Right ventricle myocardium inferior (tissue), 1 donor: ENCODE measurements around the gene PALLD. TPM values are rescaled to one million over a fixed set of nuclear protein-coding genes. Genes with fewer than 3 reads are reported as not detected.

Source experiments
- ATAC-seq: fragments of 200-7000 bp; cut with Tn5 transposase; one replicate; pipeline ENCODE4 v1.9.1; 2020; ENCODE audit warnings: mild to moderate bottlenecking, moderate library complexity
- DNase-seq: peaks from one replicate; pipeline ENCODE4 v3.0.0; 2021; ENCODE audit errors: missing footprints
- intact Hi-C: fragments of 100-400 bp; cut with DNase I; formaldehyde crosslinking; loops from one replicate; pipeline ENCODE4 v1.11.0; 2022
- total RNA-seq: library from RNA; stranded (reverse); fragmentation: NEBNext Ultra II Directional; extraction: Animal tissue kit (Norgen Biotek cat#: 25700); gene quantifications from one replicate; pipeline ENCODE4 v1.2.1, GENCODE V29; 2021
- donor health status: DM: no; HTN: yes; CAD: no; lungs with severe emphysema.

The PALLD gene
- total RNA-seq, 1 donor from 2014 or later, result 977 TPM

DNA sequence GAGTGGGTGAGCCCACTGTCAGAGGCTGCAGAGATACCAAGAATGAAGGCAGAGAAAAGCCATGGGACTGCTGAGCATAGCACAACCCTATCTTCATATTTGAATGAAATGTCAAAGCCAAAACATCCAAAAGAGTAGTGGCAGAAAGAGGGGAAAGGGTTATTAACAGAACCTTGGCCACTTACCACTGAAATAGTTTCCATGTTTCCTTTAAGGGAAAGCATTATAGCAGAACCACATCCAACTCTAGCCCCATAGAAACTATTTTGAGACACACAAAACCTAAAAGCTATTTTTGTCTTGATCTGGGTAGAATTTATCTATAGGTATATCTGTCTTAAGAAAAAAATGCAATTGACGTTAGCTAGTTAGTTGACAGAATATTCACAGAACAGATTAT, 373.2 kb downstream of the PALLD start:
- DNase-seq, result no peak
- intact Hi-C loops, result no loop called here
- no peak for ATAC-seq

DNA sequence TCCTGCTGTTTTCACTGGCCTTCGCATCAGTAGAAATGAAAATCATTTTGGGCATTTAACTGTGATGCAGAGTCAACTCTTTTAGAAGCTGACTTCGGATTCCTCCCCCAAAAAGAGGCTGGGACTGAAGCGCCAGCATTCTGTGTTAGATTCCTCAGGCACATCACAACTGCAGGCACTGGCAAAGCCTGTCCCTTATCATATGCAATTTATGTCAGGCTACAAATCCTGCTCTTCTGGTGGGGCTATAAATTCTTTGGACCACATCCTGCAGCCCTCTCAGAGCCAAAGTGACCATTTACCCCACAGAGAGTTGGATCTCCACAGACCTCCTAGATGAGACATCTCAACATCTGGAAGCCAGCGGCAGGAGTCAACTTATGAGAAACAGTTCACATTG, 374.8 kb downstream of the PALLD start:
- intact Hi-C loops, result no loop called here
- DNase-seq, result no peak
- ATAC-seq, result no peak

DNA sequence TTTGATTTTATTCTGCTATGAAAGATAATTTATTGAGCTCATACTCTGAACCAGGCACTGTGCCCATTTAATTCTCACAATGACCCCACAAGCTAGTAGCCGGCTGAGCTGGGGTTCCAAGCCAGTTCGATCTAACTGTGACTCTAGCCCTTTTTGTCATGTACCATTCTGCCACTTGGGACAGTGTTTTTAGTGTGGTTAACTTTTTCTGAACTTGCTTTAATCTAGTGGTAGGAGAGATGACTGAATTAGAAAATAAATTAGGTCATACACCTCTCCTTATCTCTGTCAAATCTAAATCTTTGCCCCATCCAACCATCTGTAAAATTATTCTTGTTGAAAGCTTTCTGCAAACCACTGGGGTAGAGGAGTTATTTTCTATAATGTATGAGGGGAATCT, 377.2 kb downstream of the PALLD start:
- intact Hi-C loops, result no loop called here
- DNase-seq (no peak), ATAC-seq (no peak)

- intact Hi-C loops, result loop anchor here (5.0 kb wide), 1 partner anchor 44 kb away; no protein-coding TSS in a partner anchor
- ATAC-seq (no peak), DNase-seq (no peak)
Observed at GRCh38 chr4:168876106-168876505, 379.3 kb downstream of the PALLD start.

- DNase-seq, result peak; percentile 83
- intact Hi-C loops, result loop anchor here (5.0 kb wide), 1 partner anchor 46 kb away; no protein-coding TSS in a partner anchor
- peak; percentile 82 for ATAC-seq
Observed at GRCh38 chr4:168877511-168878491, 380.9 kb downstream of the PALLD start.

DNA sequence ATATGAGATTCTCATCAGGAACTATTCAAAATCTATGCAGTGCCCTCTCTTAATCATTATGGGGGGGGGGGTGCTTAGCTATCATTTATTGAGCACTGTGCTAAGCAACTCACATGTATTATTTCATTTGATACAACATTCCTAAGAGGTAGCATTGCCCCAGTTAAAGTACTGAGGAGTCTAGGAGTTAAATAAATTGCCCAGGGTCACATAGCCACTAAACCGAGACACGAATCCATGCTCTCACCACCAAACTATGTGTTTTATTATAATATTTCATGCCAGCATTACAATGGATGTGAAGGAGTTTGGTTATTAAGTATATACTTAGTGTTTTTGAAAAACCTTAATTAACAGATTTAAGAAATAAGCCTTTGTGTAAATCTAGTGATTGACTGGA, 381.8 kb downstream of the PALLD start:
- ATAC-seq, result no peak
- intact Hi-C loops, result loop anchor here (5.0 kb wide), 1 partner anchor 46 kb away; no protein-coding TSS in a partner anchor
- no peak for DNase-seq

GRCh38 chr4:168879188-168879587, 382.3 kb downstream of the PALLD start:
- intact Hi-C loops, result loop anchor here (5.0 kb wide), 1 partner anchor 47 kb away; no protein-coding TSS in a partner anchor
- ATAC-seq, result no peak

DNA sequence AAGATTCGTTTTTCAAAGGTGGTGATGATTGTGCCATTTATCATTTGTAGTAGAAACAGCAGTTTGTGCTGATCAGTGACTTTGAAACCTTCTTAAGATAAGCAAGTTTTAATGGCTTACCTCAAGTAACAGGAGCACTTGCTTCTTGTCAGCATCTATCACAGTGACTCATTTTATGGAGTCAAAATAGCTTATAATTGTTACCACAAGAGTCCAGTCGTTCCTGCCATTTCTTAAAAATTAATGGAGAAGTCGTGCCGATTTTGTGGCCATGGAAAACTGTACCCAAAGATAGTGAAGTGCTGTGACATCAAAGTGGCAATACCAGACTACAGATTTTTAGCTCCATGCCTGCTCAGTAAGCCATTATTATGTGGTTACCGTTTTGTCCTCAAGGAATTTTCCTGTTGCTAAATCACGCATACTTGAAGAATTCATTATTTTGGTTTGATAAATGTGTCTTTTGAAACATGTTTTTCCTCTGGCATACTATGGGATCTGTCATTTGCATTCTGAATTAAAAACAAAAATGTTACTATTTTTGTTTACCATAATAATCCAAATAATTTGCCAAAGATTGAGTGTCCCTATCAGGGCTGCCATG, 383.3 kb downstream of the PALLD start:
- no peak for ATAC-seq
- intact Hi-C loops, result no loop called here
- no peak for DNase-seq

More at GRCh38 chr4:168879188-168879587, 382.3 kb downstream of the PALLD start:
- no peak for DNase-seq

GRCh38 chr4:168880811-168881595, 384.2 kb downstream of the PALLD start:
- DNase-seq (no peak), ATAC-seq (no peak)
- intact Hi-C loops, result no loop called here

- DNase-seq (no peak), ATAC-seq (no peak)
- intact Hi-C loops, result no loop called here
Observed at GRCh38 chr4:168881781-168882420, 385.0 kb downstream of the PALLD start.

DNA sequence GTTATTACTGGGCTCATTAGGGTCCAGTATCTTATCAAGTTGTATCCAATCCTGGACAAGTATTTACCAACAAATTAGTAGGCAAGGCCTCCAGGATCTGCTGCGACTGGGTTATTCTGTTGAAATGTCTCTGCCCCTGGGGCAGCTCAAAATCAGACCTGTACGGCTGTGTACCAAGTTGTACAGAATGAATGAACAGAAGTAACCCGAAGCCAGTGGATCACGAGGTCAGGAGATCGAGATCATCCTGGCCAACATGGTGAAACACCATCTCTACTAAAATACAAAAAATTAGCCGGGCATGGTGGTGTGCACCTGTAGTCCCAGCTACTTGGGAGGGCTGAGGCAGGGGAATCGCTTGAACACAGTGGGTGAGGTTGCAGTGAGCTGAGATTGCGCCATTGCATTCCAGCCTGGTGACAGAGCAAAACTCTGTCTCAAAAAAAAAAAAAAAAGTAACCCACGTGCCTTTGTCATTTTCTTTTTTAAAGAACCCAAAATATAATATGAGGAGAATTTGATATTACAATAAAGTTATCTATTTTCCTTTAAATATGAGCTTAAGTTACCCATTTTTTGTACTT, 385.9 kb downstream of the PALLD start:
- ATAC-seq, result no peak
- intact Hi-C loops, result no loop called here
- no peak for DNase-seq

- ATAC-seq (no peak), DNase-seq (no peak)
- intact Hi-C loops, result no loop called here
Observed at GRCh38 chr4:168883513-168883912, 386.7 kb downstream of the PALLD start.

DNA sequence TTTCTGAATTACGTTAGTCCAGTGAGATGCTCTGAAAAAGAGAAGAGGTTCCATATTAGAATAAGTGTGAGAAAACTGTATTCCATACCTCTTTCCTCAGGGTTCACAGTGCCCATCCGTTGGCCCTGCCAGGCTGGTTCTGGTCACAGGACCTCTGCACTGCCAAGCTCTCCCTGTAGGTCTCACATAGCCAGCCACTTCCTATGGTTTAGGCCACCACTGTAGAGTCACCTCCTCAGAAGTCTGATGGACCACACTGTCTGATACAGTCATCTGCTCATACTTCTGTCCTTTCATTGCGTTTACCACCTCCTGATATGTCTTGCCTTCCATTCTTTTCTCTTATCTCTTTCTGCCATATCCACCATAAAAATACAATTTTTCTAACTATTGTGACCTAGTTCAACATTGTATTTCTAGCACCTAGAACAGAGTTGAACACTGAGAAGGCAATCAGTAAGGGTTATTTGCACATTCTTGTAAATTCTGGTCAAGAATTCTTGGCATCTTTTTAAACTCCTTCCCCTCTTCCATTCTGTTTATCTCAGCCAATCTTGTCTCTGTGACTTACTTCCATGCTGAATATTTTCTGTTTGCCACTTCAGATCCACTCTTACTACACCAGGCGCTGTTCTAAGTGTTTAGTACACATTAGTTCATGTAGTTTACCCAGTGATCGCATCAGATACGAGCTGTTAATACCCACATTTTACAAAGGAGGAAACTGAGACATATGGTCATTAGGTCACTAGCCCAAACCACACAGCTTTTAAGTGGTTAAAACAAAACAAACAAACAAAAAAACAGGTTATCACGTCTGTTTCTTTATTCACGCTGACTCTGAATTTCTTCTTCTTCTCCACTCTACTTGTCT, 387.6 kb downstream of the PALLD start:
- ATAC-seq, result no peak
- DNase-seq, result no peak
- intact Hi-C loops, result no loop called here

DNA sequence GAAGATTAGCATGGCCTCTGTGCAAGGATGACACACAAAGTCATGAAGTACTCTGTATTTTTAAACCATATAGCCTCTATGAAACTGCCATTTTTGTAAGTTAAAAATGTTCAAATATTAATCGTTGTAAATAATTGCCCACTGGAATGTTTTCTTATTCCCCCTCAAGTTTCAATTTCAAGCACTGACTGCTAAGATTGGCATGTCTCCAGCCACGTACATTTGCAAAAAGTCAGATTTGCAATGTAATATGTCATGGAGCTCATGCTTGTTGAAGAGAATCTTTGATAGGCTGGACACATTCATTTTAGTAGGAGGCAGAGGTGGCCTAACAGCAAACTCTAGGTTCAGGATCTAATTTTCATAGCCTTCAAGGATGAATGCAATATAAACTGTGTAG, 388.5 kb downstream of the PALLD start:
- no peak for ATAC-seq
- intact Hi-C loops, result no loop called here

DNA sequence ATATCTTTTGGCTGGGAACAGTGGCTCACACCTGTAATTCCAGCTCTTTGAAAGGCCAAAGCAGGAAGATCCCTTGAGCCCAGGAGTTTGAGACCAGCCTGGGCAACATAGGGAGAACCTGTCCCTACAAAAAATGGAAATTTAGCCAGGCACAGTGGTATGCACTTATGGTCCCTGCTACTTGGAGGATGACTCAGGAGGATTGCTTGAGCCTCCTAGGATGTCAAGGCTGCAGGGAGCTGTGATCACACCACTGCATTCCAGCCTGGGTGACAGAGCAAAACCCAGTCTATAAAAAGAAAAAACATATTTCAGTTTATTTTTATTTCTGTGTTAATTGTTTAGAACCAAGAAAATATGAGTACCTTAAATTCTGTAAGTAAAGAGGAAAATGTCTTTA, 389.5 kb downstream of the PALLD start:
- DNase-seq (no peak), ATAC-seq (no peak)
- intact Hi-C loops, result no loop called here

More for the DNA sequence above, 388.5 kb downstream of the PALLD start:
- DNase-seq, result no peak

GRCh38 chr4:168887809-168888208, 391.0 kb downstream of the PALLD start:
- DNase-seq, result no peak
- ATAC-seq, result peak; percentile 5
- intact Hi-C loops, result no loop called here

DNA sequence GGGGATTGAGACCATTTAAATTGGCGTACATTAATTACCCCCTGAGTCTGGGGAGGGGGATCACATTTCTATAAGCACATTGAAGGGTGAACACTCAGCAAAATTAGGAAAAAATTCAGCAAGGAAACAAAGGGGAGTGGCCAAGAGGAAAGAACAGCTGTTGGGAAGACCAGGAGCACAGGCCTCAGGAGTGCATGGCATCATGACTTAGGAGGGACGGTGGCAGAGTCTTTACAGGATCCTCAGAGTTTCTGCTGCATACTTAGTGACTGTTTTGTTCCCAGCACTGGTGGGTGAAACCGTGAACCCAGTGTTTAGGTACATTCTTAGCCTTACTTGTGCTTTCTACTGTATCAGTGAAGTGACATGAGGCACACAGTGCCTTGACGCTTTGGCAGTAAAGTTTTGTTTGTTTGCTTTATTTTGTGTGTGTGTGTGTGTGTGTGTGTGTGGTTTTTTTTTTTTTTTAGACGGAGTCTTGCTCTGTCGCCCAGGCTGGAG, 391.9 kb downstream of the PALLD start:
- no peak for DNase-seq
- ATAC-seq, result no peak
- intact Hi-C loops, result no loop called here
